Body of pancreas (tissue), 4 donors: ENCODE data around the gene RAMP3. TPM values are rescaled to one million over a fixed set of nuclear protein-coding genes. Genes with fewer than 3 reads are reported as not detected.

Experiments used
- ATAC-seq: fragments of 150-250 bp; one replicate; pipeline ENCODE4 v1.9.1; 2016
- DNase-seq, 4 donors: peaks; one replicate each; pipeline ENCODE4 v3.0.0-alpha.2; 2019
- H3K27ac ChIP-seq, 4 donors: fragments of 200-600 bp; sonication (generic); 1 replicate in 3 of 4; 2 replicates in 1 of 4; pipeline versions ENCODE4 v1.5.1 to v1.6.1; 2016 to 2019; ENCODE audit warnings: mild to moderate bottlenecking in 1 of 4, mixed read lengths in 1 of 4, moderate library complexity in 1 of 4
- H3K27me3 ChIP-seq, 2 donors: fragments of 200-600 bp; sonication (generic); one replicate each; pipeline ENCODE4 v1.6.0; 2016; ENCODE audit warnings: mild to moderate bottlenecking in 1 of 2
- H3K36me3 ChIP-seq, 2 donors: fragments of 200-600 bp; sonication (generic); replicated peaks in 1 of 2; 2 replicates each; pipeline ENCODE4 v1.5.1; 2016; ENCODE audit warnings: low read depth in 2 of 2; ENCODE audit not compliant: insufficient read depth in 1 of 2
- H3K4me1 ChIP-seq: fragments of 200-600 bp; sonication (generic); one replicate; pipeline ENCODE4 v1.6.0; 2016
- H3K4me3 ChIP-seq, 2 donors: fragments of 200-600 bp; sonication (generic); 1 replicate in 1 of 2; 2 replicates in 1 of 2; pipeline ENCODE4 v1.5.1; 2016 to 2019
- H3K9me3 ChIP-seq, 3 donors: fragments of 200-600 bp; sonication (generic); 1 replicate in 2 of 3; 2 replicates in 1 of 3; pipeline ENCODE4 v1.5.1; 2016
- CTCF ChIP-seq, 7 experiments: fragments of 450-650 bp in 4 of 7; fragments of 200-600 bp in 3 of 7; sonication (generic) in 3 of 7; IDR thresholded peaks; one replicate each; pipeline ENCODE4 v1.5.1; 2016 to 2019; ENCODE audit warnings: antibody characterized with exemption in 7 of 7
- POLR2A ChIP-seq, 3 donors: fragments of 450-650 bp; IDR thresholded peaks; one replicate each; pipeline ENCODE4 v1.6.1; 2016; ENCODE audit warnings: antibody characterized with exemption in 3 of 3, mild to moderate bottlenecking in 2 of 3
- WGBS, 2 donors: methylation state at CpG; one replicate each; pipeline ENCODE4 v1.1.5; 2017; 5-methylcytosine and 5-hydroxymethylcytosine counted together
- intact Hi-C: fragments of 100-400 bp; cut with DNase I; formaldehyde crosslinking; loops from one replicate; pipeline ENCODE4 v1.15.1; 2023
- total RNA-seq, 2 donors: library from RNA; depleted of rRNA; stranded (reverse); fragments of >200 nt; gene quantifications; one replicate each; pipeline ENCODE4 v1.1.0, GENCODE V29; 2016

Gene RAMP3
- total RNA-seq, 2 donors from 2014 or later, result 14.0 to 23.1 TPM

- intact Hi-C loops, result no loop called here
- H3K4me1 ChIP-seq, result no peaks in the 10 kb centered on the region
- no peak overlapping the region for H3K27ac ChIP-seq
- H3K4me3 ChIP-seq, result no peak overlapping the region
- TF ChIP-seq POLR2A (IDR thresholded peaks at IDR 0.05) (no peak), CTCF (IDR thresholded peaks at IDR 0.05) (no peak)
- H3K9me3 ChIP-seq, result no peaks in the 10 kb centered on the region
- DNase-seq (no peak), ATAC-seq (no peak)
- no peaks in the 10 kb centered on the region for H3K27me3 ChIP-seq
- no peaks in the 10 kb centered on the region for H3K36me3 ChIP-seq
- 58 to 60% methylated on average over 11 of the region's 11 CpGs for WGBS, 2 donors
Observed at GRCh38 chr7:45220846-45221618, 63.4 kb downstream of the RAMP3 start.

GRCh38 chr7:45221896-45222604, 64.5 kb downstream of the RAMP3 start:
- TF ChIP-seq POLR2A (IDR thresholded peaks at IDR 0.05), result no peak
- no peak for TF ChIP-seq CTCF (IDR thresholded peaks at IDR 0.05)
- 75 to 87% methylated on average over 7 of the region's 7 CpGs for WGBS, 2 donors

GRCh38 chr7:45223078-45223477, 65.5 kb downstream of the RAMP3 start:
- ATAC-seq (no peak), DNase-seq (no peak)
- intact Hi-C loops, result no loop called here
- H3K27me3 ChIP-seq, result no peaks in the 10 kb centered on the region
- TF ChIP-seq POLR2A (IDR thresholded peaks at IDR 0.05), result no peak
- no peak for TF ChIP-seq CTCF (IDR thresholded peaks at IDR 0.05)
- no peaks in the 10 kb centered on the region for H3K4me1 ChIP-seq
- no peak overlapping the region for H3K4me3 ChIP-seq
- H3K27ac ChIP-seq, result no peak overlapping the region
- no peaks in the 10 kb centered on the region for H3K9me3 ChIP-seq
- no peaks in the 10 kb centered on the region for H3K36me3 ChIP-seq

More at GRCh38 chr7:45221896-45222604, 64.5 kb downstream of the RAMP3 start:
- Histone ChIP-seq H3K27ac (no peak overlapping the region), H3K4me3 (no peak overlapping the region), H3K9me3 (no peaks in the 10 kb centered on the region), H3K4me1 (no peaks in the 10 kb centered on the region), H3K27me3 (no peaks in the 10 kb centered on the region), H3K36me3 (no peaks in the 10 kb centered on the region)
- intact Hi-C loops, result no loop called here
- DNase-seq (no peak), ATAC-seq (no peak)

- no peak overlapping the region for H3K4me3 ChIP-seq
- no peaks in the 10 kb centered on the region for H3K27me3 ChIP-seq
- intact Hi-C loops, result no loop called here
- no peaks in the 10 kb centered on the region for H3K4me1 ChIP-seq
- no peaks in the 10 kb centered on the region for H3K36me3 ChIP-seq
- no peak overlapping the region for H3K27ac ChIP-seq
- 74 to 79% methylated on average over 7 to 13 of the region's 13 CpGs for WGBS, 2 donors
- ATAC-seq, result no peak
- no peaks in the 10 kb centered on the region for H3K9me3 ChIP-seq
- TF ChIP-seq POLR2A (IDR thresholded peaks at IDR 0.05) (no peak), CTCF (IDR thresholded peaks at IDR 0.05) (no peak)
- no peak for DNase-seq
Observed at GRCh38 chr7:45223728-45224630, 66.4 kb downstream of the RAMP3 start.
